GM18499 (cell line): Measurements from ENCODE around the gene RNF19B.
"Not testable (repeated sequence)": the region's sequence is repeated elsewhere in the genome, so short reads cannot be mapped to it uniquely, and the experiment has no call there.

Experiments used
- ATAC-seq: cut with Tn5 transposase; IDR thresholded peaks from one replicate; pipeline ENCODE4 v1.9.1; 2021; ENCODE audit warnings: moderate number of reproducible peaks; ENCODE audit not compliant: insufficient read depth, unreplicated experiment

Gene RNF19B

GRCh38 chr1:32937061-32937460 lies 27.5 kb downstream of the RNF19B start:
- no peak for ATAC-seq

- no peak for ATAC-seq
These were observed 30.1 kb downstream of the RNF19B start for GRCh38 chr1:32934535-32934934.

GRCh38 chr1:32933742-32934322 lies 30.8 kb downstream of the RNF19B start:
- no peak for ATAC-seq

- no peak for ATAC-seq
These were observed 32.8 kb downstream of the RNF19B start for GRCh38 chr1:32931760-32932159.

- no peak for ATAC-seq
These were observed 35.2 kb downstream of the RNF19B start for GRCh38 chr1:32929366-32929765.

DNA sequence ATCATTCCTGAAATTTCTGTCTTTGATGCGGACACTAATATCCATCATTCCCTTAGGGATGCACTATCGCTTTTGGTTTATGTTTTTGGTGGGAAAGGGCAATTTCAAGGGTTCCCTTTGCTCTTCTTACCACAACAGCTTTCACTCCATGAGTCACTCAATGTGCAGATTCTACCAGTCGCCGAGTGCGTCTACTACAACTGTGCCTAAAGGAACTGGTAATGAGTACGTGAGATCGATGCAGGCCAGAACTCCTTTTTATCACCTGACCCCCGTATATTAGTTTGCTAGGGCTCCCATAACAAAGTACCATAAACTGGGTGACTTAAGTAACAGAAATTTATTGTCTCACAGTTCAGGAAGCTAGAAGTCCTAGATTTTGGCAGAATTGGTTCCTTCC lies 35.9 kb downstream of the RNF19B start:
- no peak for ATAC-seq

GRCh38 chr1:32928285-32928684 lies 36.3 kb downstream of the RNF19B start:
- ATAC-seq = no peak

DNA sequence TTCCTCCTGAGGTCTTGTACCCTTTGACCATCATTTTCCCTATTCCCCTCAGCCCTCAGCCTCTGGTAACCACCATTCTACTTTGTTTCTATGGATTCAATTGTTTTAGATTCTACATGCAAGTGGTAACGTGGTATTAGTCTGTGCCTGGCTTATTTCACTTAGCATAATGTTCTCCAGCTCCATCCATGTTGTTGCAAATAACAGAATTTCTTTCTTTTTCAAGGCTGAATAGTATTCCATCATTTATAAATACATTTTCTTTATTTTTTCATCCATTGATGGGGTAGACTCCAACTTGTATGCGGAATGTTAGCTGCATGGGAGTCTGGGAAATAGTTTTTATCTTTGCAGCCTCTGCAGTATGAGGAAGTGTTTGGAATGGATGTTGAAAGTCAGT lies 37.2 kb downstream of the RNF19B start:
- ATAC-seq = no peak

DNA sequence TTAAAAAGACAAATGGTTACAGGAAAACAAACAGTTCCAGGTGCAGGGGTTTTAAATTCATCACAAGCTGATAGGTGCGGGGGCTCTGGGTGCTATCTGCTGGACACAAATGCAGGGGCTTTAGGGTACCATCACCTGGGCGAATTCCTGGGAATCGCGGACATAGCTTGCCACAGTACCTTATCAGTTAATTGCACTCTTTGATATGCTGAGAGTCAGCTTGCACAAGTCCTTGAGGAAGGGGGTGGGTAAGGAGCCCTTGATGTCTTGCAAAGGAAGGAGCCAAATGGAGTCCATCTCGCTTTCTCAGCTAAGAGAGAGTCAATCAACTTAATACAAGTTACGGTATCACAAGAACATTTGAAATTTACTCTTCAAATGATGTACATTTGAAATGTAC lies 38.0 kb downstream of the RNF19B start:
- ATAC-seq = no peak

DNA sequence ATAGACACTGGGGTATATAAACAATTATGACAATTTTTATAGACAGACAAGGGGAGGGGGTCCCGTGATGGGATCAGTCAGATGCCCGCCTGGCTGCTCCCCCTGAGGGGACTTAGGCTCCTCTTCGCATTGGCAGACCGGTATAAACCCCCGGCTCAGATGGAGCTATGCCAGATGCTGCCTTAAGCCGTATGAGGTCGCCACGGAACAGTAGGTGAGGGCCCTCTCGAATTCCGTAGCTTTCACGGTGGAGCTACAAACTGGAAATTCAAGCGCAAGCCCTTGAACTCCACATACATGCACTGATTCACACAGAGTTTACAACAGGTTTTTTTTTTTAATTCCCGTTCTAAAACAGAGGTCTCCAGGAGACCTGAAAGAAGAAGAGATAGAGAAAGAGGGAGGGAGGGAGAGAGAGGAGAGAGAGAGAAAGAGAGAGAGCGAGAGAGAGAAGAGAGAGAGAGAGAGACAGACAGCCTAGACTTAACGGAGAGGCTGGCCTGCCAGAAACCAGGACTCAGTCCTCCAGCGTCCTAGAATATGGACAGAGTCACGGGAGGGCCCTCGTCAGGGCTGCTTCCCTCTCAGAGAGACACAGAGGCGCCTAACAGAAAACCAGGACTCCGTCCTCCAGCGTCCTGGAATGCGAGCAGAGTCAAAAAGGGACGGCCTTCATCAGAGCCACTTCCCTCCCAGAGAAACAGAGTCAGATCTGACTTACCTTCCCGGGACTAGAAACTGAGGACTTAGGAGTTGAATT lies 39.0 kb downstream of the RNF19B start:
- ATAC-seq = no peak

DNA sequence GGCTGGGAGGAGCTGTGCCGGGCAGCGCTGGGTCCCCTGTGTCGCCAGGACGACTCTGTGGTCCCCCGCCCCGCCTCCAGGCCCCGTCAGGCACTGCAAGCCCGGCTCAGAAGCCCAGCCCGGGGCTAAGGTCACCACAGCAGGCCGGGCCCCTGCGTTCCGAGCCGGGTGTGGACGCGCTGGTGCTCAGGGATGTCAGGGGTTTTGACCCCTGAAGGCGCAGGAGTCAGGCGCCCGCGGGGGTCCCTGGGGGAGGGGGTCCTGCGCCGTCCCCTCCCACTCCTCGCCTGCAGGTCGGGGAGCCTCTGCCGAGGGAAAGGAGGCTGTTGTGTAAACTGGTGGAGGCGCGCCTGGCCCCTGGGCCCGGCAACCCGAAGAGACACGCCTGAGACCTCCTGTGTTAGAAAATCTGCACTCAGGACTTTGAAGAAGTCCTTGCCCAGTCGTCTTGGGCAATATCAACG lies 39.7 kb downstream of the RNF19B start:
- no peak for ATAC-seq

GRCh38 chr1:32920833-32921232 lies 43.8 kb downstream of the RNF19B start:
- ATAC-seq = no peak

- no peak for ATAC-seq
These were observed 44.5 kb downstream of the RNF19B start for GRCh38 chr1:32919811-32920733.

DNA sequence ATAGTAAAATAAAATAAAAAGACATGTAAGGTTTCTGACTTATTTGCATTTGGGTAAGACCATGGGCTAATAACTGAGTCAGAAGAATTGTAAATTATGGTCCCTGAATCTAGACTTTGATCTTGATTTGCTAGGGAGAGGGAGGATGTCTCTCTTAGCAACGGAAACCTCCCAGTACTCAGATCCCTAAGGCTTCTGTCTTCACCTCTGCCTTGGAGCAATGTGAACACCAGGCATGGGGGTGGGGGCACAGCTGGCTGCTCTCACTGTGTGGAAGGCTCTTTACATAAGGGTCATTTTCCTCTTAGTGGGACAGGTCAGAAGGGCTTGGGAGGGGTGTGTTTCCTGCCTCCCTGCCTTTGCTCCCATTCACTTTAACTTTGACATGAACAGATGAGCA lies 46.4 kb downstream of the RNF19B start:
- no peak for ATAC-seq

GRCh38 chr1:32917521-32917920 lies 47.1 kb downstream of the RNF19B start:
- ATAC-seq = no peak

GRCh38 chr1:32915766-32916706 lies 48.6 kb downstream of the RNF19B start:
- ATAC-seq = no peak

- ATAC-seq = no peak
These were observed 54.3 kb downstream of the RNF19B start for GRCh38 chr1:32910319-32910718.

DNA sequence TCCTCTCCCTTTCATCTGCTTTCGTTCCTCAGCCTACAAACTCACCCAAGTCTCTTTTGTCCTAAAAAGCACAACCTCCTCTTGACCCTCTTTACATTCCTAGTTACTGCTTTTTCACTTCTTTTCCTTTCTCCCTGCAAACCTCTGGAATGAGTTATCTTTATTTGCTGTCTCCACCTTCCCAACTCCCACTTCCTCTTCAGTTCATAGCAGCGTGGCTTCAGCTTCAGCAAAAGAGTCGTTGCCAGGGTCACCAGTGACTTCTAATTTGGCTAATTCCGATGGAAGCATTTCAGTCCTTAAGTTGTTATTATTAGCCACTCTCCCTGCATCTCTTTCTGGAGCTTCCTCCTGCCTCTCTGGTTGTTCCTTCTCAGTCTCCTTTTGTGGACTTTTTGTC lies 57.2 kb downstream of the RNF19B start:
- no peak for ATAC-seq

DNA sequence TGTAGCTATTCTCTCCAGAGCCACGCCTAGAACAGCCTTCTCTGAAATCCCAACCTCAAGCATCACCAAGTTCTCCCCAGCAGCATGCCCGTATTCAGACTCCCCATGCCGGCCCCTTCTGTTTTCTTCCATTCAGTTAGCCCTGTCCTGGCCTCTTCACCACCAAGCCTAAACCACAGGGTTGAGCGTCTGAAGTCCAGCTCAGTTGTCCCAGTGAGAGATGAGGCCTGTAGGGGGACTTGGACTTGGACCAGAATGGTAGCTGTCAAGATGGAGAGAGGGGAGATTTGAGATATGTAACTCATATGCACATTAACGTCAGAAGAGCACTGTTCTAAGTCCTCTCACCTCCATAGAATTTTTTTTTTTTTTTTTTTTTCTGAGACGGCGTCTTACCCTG lies 58.0 kb downstream of the RNF19B start:
- ATAC-seq = no peak

DNA sequence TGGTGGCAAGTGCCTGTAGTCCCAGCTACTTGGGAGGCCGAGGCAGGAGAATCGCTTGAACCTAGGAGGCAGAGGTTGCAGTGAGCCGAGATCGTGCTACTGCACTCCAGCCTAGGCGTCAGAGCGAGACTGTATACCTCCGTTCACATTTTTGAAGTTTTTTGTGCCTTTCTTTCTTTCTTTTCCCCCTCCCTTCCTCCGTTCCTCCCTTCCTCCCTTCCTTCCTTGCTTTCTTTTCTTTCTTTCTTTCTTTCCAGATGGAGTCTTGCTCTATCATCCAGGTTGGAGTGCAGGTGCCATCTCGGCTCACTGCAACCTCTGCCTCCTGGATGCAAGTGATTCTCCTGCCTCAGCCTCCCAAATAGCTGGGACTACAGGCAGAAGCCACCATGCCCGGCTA lies 59.0 kb downstream of the RNF19B start:
- ATAC-seq = not testable (repeated sequence)
